Endodermal cell (in vitro differentiated cells): ENCODE results near the gene SLC25A21. TPM values are rescaled to one million over a fixed set of nuclear protein-coding genes. Genes with fewer than 3 reads are reported as not detected.

Experiments used
- DNase-seq: peaks from one replicate; pipeline ENCODE4 v3.0.0-alpha.2; 2017
- H3K27ac ChIP-seq: 2 replicates; pipeline ENCODE4 v1.5.1; 2013; ENCODE audit warnings: mild to moderate bottlenecking, low read depth, low read length, moderate library complexity
- H3K27me3 ChIP-seq: 2 replicates; pipeline ENCODE4 v1.6.1; 2013; ENCODE audit warnings: mild to moderate bottlenecking, low read length, moderate library complexity; ENCODE audit not compliant: insufficient read depth, control insufficient read depth, poor library complexity, severe bottlenecking
- H3K36me3 ChIP-seq: 2 replicates; pipeline ENCODE4 v1.7.0; 2013; ENCODE audit warnings: mild to moderate bottlenecking, low read length, moderate library complexity; ENCODE audit not compliant: control insufficient read depth, insufficient read depth
- H3K4me1 ChIP-seq: one replicate; pipeline ENCODE4 v1.7.0; 2013; ENCODE audit warnings: low read length; ENCODE audit not compliant: control insufficient read depth, insufficient read depth
- H3K4me3 ChIP-seq: 2 replicates; pipeline ENCODE4 v1.5.1; 2013; ENCODE audit warnings: mild to moderate bottlenecking, low read length, moderate library complexity
- H3K9ac ChIP-seq: 2 replicates; pipeline ENCODE4 v1.6.1; 2013; ENCODE audit warnings: mild to moderate bottlenecking, low read length, moderate library complexity; ENCODE audit not compliant: poor library complexity, severe bottlenecking; ENCODE audit errors: extremely low read depth
- H3K9me3 ChIP-seq: 2 replicates; pipeline ENCODE4 v1.6.1; 2013; ENCODE audit warnings: mild to moderate bottlenecking, low read length, moderate library complexity; ENCODE audit not compliant: control insufficient read depth
- H3K27ac Mint-ChIP-seq: 2 replicates; pipeline ENCODE4 v1.8.0; 2020; ENCODE audit warnings: mixed read lengths
- H3K27me3 Mint-ChIP-seq: 2 replicates; pipeline ENCODE4 v1.8.0; 2021; ENCODE audit warnings: mild to moderate bottlenecking, mixed read lengths; ENCODE audit not compliant: insufficient read depth
- H3K36me3 Mint-ChIP-seq: 2 replicates; pipeline ENCODE4 v1.8.0; 2020; ENCODE audit warnings: low read depth, mixed read lengths
- H3K4me1 Mint-ChIP-seq: 2 replicates; pipeline ENCODE4 v1.8.0; 2020; ENCODE audit warnings: mixed read lengths
- H3K4me3 Mint-ChIP-seq: 2 replicates; pipeline ENCODE4 v1.8.0; 2020; ENCODE audit warnings: mild to moderate bottlenecking, moderate library complexity, mixed read lengths
- H3K9me3 Mint-ChIP-seq: 2 replicates; pipeline ENCODE4 v1.8.0; 2020; ENCODE audit warnings: mild to moderate bottlenecking, mixed read lengths
- CTCF ChIP-seq: fragments of 200-600 bp; sonication (generic); conservative IDR thresholded peaks from 2 replicates; pipeline ENCODE4 v1.5.0; 2021; ENCODE audit warnings: antibody characterized with exemption, mild to moderate bottlenecking
- WGBS, 2 experiments: methylation state at CpG; one replicate each; pipeline versions ENCODE4 v1.1.5 to v1.1.7; 2013; ENCODE audit warnings: missing lambda C conversion rate in 2 of 2, mixed read lengths in 1 of 2; ENCODE audit not compliant: insufficient coverage in 1 of 2, insufficient read length in 1 of 2; 5-methylcytosine and 5-hydroxymethylcytosine counted together
- total RNA-seq, 2 donors: library from RNA; stranded (reverse); fragmentation: NEBNext Ultra II Directional in 1 of 2; extraction: Animal tissue kit (Norgen Biotek cat#: 25700) in 1 of 2; gene quantifications; 2 replicates in 1 of 2; 3 replicates in 1 of 2; pipeline ENCODE4 v1.2.1, GENCODE V29; 2021

SLC25A21 gene
- total RNA-seq, 2 donors from 2014 or later: 1.9 TPM

GRCh38 chr14:36667679-36668078, 504.7 kb downstream of the SLC25A21 start:
- no peaks in the 10 kb centered on the region for H3K36me3 Mint-ChIP-seq
- DNase-seq: no peak
- peaks cover 89% of the 10 kb centered on the region for H3K27me3 ChIP-seq
- H3K27me3 Mint-ChIP-seq: peaks cover 93% of the 10 kb centered on the region
- no peak overlapping the region for H3K4me3 ChIP-seq
- 30% methylated on average over 3 of the region's 4 CpGs; no CpG with 5 or more reads in 1 of the 2 experiments for WGBS, 2 experiments
- no peak overlapping the region for H3K27ac Mint-ChIP-seq
- H3K4me3 Mint-ChIP-seq: peak overlapping the region; percentile 54
- no peaks in the 10 kb centered on the region for H3K9me3 ChIP-seq
- no peaks in the 10 kb centered on the region for H3K9me3 Mint-ChIP-seq
- no peak overlapping the region for H3K9ac ChIP-seq
- peaks cover 18% of the 10 kb centered on the region for H3K4me1 Mint-ChIP-seq
- no peak overlapping the region for H3K27ac ChIP-seq
- H3K4me1 ChIP-seq: no peaks in the 10 kb centered on the region
- TF ChIP-seq CTCF: no peak
- H3K36me3 ChIP-seq: no peaks in the 10 kb centered on the region

DNA sequence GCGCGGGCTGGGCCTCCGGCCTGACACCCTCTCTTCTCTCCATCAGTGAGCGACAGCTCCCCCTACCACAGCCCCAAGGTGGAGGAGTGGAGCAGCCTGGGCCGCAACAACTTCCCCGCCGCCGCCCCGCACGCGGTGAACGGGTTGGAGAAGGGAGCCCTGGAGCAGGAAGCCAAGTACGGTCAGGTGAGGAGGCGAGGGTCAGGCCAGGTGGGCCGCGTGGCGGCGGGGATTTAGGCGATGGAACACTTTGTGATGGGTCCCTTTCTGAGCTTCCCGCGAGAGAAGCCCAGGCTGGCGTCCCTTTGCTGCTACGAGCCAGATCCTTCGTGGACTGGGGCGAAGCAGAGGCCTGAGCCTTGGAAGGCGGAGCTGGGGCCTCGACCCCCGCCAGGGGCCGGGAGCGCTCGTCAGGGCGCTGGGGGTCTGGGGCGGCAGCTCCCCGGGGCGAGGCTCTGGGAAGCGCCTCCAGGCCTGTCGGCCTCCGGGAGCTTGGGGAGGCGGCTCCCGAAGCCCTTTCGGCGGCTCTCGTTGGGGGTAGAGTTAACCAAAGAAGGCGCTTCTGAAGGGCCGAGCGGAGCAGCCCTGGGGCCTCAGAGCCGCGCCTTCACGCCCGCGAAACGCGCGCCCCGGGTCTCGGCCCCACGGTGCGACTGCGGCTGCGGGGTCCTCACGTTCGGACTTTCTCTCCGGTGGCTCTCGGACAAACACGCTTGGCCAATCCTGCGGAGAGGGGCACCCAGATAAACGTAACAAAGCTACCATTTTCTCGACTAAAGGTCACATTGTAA, 505.8 kb downstream of the SLC25A21 start:
- Mint-ChIP-seq H3K9me3 (no peaks in the 10 kb centered on the region), H3K36me3 (no peaks in the 10 kb centered on the region), H3K27ac (no peak overlapping the region), H3K4me3 (peak overlapping the region; percentile 54), H3K4me1 (peaks cover 24% of the 10 kb centered on the region), H3K27me3 (peaks cover 94% of the 10 kb centered on the region)
- TF ChIP-seq CTCF: peak; percentile 58
- Histone ChIP-seq H3K4me1 (no peaks in the 10 kb centered on the region), H3K4me3 (peak overlapping the region; percentile 74), H3K9me3 (no peaks in the 10 kb centered on the region), H3K27ac (no peak overlapping the region), H3K27me3 (peaks cover 100% of the 10 kb centered on the region), H3K9ac (no peak overlapping the region), H3K36me3 (no peaks in the 10 kb centered on the region)
- 4 to 7% methylated on average over 39 to 68 of the region's 68 CpGs for WGBS, 2 experiments
- DNase-seq: peak; percentile 90

- no peak overlapping the region for H3K27ac ChIP-seq
- H3K27ac Mint-ChIP-seq: no peak overlapping the region
- peaks cover 100% of the 10 kb centered on the region for H3K27me3 ChIP-seq
- H3K36me3 ChIP-seq: no peaks in the 10 kb centered on the region
- H3K4me3 Mint-ChIP-seq: peak overlapping the region; percentile 54
- no peak overlapping the region for H3K9ac ChIP-seq
- no peaks in the 10 kb centered on the region for H3K9me3 ChIP-seq
- no peak overlapping the region for H3K4me3 ChIP-seq
- no peak for TF ChIP-seq CTCF
- H3K4me1 Mint-ChIP-seq: peaks cover 28% of the 10 kb centered on the region
- no peaks in the 10 kb centered on the region for H3K36me3 Mint-ChIP-seq
- WGBS, 2 experiments: 25 to 26% methylated on average over 4 to 18 of the region's 18 CpGs
- H3K4me1 ChIP-seq: no peaks in the 10 kb centered on the region
- H3K9me3 Mint-ChIP-seq: no peaks in the 10 kb centered on the region
- peaks cover 94% of the 10 kb centered on the region for H3K27me3 Mint-ChIP-seq
- DNase-seq: no peak
Observed at GRCh38 chr14:36665887-36666415, 506.5 kb downstream of the SLC25A21 start.
